Stimulated activated CD8-positive, alpha-beta memory T cell treated with anti-CD3 and anti-CD28 coated beads, Interleukin-4, amount 100 ng/mL, for 24 hours (primary cell): ENCODE data around the gene OTOP1.
"Not testable (repeated sequence)": the region's sequence is repeated elsewhere in the genome, so short reads cannot be mapped to it uniquely, and the experiment has no call there.

Experiments used
- DNase-seq: peaks from one replicate; pipeline ENCODE4 v3.0.0-alpha.2; 2020; ENCODE audit warnings: low read depth

Gene OTOP1

GRCh38 chr4:4164532-4165173, 62.1 kb downstream of the OTOP1 start:
- not testable (repeated sequence) for DNase-seq

- not testable (repeated sequence) for DNase-seq
These were observed 64.5 kb downstream of the OTOP1 start for GRCh38 chr4:4162186-4162585.

- not testable (repeated sequence) for DNase-seq
These were observed 65.6 kb downstream of the OTOP1 start for GRCh38 chr4:4160956-4161665.

GRCh38 chr4:4145622-4146021, 81.1 kb downstream of the OTOP1 start:
- DNase-seq: peak; percentile 11

GRCh38 chr4:4143376-4143775, 83.4 kb downstream of the OTOP1 start:
- not testable (repeated sequence) for DNase-seq

GRCh38 chr4:4142679-4143078, 84.0 kb downstream of the OTOP1 start:
- not testable (repeated sequence) for DNase-seq

- DNase-seq: not testable (repeated sequence)
These were observed 85.5 kb downstream of the OTOP1 start for GRCh38 chr4:4141186-4141585.
